Smooth muscle cell of bladder (primary cell): ENCODE results near the gene FGFBP1. TPM values are rescaled to one million over a fixed set of nuclear protein-coding genes. Genes with fewer than 3 reads are reported as not detected.

Source experiments
- total RNA-seq: library from RNA; depleted of rRNA; stranded (reverse); fragments of >200 nt; gene quantifications from 2 replicates; pipeline ENCODE4 v1.2.3, GENCODE V29; 2014

Gene FGFBP1
- total RNA-seq: not detected in 2 replicates

DNA sequence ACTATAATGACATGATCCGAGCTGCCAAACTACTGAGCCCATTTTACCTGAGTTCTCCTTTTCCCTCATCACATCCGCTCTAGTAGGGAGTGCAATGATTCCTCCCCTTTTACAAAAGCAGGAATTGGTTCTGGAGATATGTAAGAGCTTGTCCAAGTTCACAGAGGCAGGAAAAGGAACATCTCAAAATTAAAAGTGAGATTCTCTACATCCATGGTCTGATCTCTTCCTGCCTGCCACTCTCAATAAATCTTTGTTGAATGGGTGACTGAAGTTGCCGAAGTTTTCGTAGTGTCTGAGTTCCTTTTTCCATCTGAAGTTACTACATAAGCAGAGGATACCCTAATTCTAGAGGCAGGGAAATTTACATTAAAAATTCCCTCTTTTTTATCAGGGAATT, at the start of gene FGFBP1:
Gene FGFBP1, minus strand, starts transcription at position 101 of the 400 bp plus-strand sequence. CDS start 2,108 bp downstream, outside the sequence.

DNA sequence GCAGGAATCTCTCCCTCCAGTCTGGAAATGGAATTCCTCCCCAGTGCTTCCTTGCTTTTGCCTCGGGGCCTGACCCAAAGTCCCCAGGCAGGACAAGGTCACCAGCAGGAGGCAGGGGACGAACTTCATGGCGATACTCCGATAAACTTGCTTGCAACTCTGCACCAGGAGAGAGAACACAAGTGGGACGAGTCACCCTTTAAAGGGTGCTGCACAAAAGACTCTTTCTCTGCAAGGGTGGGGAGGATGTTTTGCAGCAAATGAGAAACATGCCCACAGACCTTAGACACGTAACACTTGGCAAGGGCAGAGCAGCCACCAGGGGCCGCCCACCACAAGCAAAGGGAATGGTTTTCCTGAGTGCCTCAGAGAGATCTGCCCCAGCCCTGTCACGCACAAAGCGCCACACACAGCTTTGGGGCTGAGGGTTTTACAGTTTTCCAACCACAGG, 24.5 kb upstream of the FGFBP1 start, which contains the start of gene FGFBP2:
Gene FGFBP2, minus strand, starts transcription at position 175 of the 451 bp plus-strand sequence. Its CDS starts 46 bp downstream, at position 129.

Other genes with a start within 250 kb of the FGFBP1 start
- 19.9 and 21.2 TPM in 2 replicates for gene BST1, start 235.7 kb downstream of the FGFBP1 start, total RNA-seq
- under 0.01 and 0.14 TPM in 2 replicates for gene CD38, start 160.4 kb downstream of the FGFBP1 start, total RNA-seq
- gene FGFBP2, start 24.4 kb upstream of the FGFBP1 start, total RNA-seq: not detected in 2 replicates
- under 0.01 TPM in 1 of 2 replicates, not detected in the other for gene PROM1, start 145.3 kb upstream of the FGFBP1 start, total RNA-seq